WTC11 (cell line): ENCODE data around the gene SLC12A4.

Experiments used
- CBFB ChIP-seq: sonication (generic); formaldehyde crosslinking; IDR thresholded peaks from 2 replicates; pipeline ENCODE4 v1.8.1; 2022; ENCODE audit warnings: mild to moderate bottlenecking, low read depth, missing genetic modification reagents
- FOXK1 ChIP-seq: sonication (generic); formaldehyde crosslinking; IDR thresholded peaks from 2 replicates; pipeline ENCODE4 v1.8.0; 2022; ENCODE audit warnings: mild to moderate bottlenecking, moderate library complexity, missing genetic modification reagents
- SOX15 ChIP-seq: fragments of 250-450 bp; sonication (Bioruptor Pico); IDR thresholded peaks from 2 replicates; pipeline ENCODE4 v1.9.0; 2021; ENCODE audit warnings: mild to moderate bottlenecking
- USF2 ChIP-seq: sonication (generic); formaldehyde crosslinking; IDR thresholded peaks from 2 replicates; pipeline ENCODE4 v1.8.1; 2023; ENCODE audit warnings: mild to moderate bottlenecking, missing genetic modification reagents, moderate library complexity
- TF ChIP-seq, protein P1 (sequence below): fragments of 200-600 bp; IDR thresholded peaks from 2 replicates; pipeline ENCODE4 v1.8.0; 2022; ENCODE audit warnings: antibody characterized with exemption
- TF ChIP-seq, protein P2 (sequence below): sonication (generic); formaldehyde crosslinking; IDR thresholded peaks from 2 replicates; pipeline ENCODE4 v1.8.1; 2023; ENCODE audit warnings: mild to moderate bottlenecking, moderate library complexity, missing genetic modification reagents

DNA sequence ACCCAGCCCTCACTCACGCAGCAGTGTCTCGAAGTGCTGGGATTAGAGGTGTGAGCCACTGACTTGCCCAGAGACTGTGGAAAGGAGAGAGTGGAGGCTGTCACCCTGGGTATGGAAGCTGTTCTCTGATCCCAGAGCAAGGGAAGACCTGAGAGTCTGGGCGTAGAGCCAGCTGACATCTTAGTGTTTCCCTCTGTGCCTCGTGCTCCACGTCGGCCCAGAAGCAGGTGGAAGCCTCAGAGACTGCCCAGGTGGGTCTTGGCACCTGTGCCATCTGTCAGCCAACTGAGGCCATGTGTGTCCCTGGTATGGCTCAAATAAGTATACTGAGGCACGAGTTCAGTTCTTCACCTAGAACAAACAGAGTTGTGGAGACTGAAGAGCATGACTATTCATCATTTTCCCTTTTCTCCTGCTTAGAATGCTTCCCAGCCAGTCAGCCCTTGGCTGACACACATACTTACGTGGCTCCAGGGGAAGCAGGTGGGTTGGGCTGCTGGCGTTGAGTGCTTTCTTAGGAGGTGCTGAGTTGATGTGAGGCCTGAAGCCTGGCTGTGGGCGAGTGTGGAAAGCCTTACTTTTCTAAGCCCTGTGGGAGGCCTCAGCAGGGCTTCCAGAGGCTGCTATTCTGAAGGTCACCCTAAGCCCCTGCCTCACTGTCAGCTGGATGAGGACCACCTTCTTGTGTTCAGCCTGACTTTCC, 44.9 kb downstream of the SLC12A4 start:
- TF ChIP-seq SOX15 (no peak), FOXK1 (CRISPR knock-in tag) (no peak), USF2 (no peak), CBFB (no peak)
- TF ChIP-seq, protein P1, sequence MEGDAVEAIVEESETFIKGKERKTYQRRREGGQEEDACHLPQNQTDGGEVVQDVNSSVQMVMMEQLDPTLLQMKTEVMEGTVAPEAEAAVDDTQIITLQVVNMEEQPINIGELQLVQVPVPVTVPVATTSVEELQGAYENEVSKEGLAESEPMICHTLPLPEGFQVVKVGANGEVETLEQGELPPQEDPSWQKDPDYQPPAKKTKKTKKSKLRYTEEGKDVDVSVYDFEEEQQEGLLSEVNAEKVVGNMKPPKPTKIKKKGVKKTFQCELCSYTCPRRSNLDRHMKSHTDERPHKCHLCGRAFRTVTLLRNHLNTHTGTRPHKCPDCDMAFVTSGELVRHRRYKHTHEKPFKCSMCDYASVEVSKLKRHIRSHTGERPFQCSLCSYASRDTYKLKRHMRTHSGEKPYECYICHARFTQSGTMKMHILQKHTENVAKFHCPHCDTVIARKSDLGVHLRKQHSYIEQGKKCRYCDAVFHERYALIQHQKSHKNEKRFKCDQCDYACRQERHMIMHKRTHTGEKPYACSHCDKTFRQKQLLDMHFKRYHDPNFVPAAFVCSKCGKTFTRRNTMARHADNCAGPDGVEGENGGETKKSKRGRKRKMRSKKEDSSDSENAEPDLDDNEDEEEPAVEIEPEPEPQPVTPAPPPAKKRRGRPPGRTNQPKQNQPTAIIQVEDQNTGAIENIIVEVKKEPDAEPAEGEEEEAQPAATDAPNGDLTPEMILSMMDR = no peak
- TF ChIP-seq, protein P2, sequence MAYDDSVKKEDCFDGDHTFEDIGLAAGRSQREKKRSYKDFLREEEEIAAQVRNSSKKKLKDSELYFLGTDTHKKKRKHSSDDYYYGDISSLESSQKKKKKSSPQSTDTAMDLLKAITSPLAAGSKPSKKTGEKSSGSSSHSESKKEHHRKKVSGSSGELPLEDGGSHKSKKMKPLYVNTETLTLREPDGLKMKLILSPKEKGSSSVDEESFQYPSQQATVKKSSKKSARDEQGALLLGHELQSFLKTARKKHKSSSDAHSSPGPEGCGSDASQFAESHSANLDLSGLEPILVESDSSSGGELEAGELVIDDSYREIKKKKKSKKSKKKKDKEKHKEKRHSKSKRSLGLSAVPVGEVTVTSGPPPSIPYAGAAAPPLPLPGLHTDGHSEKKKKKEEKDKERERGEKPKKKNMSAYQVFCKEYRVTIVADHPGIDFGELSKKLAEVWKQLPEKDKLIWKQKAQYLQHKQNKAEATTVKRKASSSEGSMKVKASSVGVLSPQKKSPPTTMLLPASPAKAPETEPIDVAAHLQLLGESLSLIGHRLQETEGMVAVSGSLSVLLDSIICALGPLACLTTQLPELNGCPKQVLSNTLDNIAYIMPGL (CRISPR knock-in tag) = no peak
